ENCODE measurements around the gene FNBP1.

- TF ChIP-seq, protein P1, sequence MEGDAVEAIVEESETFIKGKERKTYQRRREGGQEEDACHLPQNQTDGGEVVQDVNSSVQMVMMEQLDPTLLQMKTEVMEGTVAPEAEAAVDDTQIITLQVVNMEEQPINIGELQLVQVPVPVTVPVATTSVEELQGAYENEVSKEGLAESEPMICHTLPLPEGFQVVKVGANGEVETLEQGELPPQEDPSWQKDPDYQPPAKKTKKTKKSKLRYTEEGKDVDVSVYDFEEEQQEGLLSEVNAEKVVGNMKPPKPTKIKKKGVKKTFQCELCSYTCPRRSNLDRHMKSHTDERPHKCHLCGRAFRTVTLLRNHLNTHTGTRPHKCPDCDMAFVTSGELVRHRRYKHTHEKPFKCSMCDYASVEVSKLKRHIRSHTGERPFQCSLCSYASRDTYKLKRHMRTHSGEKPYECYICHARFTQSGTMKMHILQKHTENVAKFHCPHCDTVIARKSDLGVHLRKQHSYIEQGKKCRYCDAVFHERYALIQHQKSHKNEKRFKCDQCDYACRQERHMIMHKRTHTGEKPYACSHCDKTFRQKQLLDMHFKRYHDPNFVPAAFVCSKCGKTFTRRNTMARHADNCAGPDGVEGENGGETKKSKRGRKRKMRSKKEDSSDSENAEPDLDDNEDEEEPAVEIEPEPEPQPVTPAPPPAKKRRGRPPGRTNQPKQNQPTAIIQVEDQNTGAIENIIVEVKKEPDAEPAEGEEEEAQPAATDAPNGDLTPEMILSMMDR (conservative IDR thresholded peaks at IDR 0.05; ENCODE audit: low read depth, low read length): no peak
- no peak for TF ChIP-seq EZH2 (IDR thresholded peaks at IDR 0.05; ENCODE audit: low read length, unreplicated experiment)
Observed at GRCh38 chr9:129954868-129955550, 88.0 kb downstream of the FNBP1 start.
